NCI-H524 (cell line): ENCODE measurements around the gene HECA.
A peak's percentile ranks its signal among the peaks of the same experiment; 100 is the strongest.
"Not testable (repeated sequence)": the region's sequence is repeated elsewhere in the genome, so short reads cannot be mapped to it uniquely, and the experiment has no call there.

ENCODE experiments used
- DNase-seq, 2 experiments: peaks; one replicate each; lab custom pipeline; 2025; lab: John Stamatoyannopoulos, UW

HECA gene

DNA sequence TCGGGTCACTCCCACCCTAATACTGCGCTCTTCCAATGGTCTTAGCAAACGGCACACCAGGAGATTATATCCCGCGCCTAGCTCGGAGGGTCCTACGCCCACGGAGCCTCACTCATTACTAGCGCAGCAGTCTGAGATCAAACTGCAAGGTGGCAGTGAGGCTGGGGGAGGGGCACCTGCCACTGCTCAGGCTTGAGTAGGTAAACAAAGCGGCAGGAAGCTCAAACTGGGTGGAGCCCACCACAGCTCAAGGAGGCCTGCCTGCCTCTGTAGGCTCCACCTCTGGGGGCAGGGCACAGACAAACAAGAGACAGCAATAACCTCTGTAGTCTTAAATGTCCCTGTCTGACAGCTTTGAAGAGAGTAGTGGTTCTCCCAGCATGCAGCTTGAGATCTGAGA, 75.9 kb downstream of the HECA start:
- DNase-seq: not testable (repeated sequence)

- not testable (repeated sequence) for DNase-seq
Measured at GRCh38 chr6:139212460-139212859, 77.6 kb downstream of the HECA start.

GRCh38 chr6:139219271-139219729, 84.4 kb downstream of the HECA start:
- peak; percentile 72 to 88 for DNase-seq

GRCh38 chr6:139219746-139220145, 84.9 kb downstream of the HECA start:
- DNase-seq: no peak

DNA sequence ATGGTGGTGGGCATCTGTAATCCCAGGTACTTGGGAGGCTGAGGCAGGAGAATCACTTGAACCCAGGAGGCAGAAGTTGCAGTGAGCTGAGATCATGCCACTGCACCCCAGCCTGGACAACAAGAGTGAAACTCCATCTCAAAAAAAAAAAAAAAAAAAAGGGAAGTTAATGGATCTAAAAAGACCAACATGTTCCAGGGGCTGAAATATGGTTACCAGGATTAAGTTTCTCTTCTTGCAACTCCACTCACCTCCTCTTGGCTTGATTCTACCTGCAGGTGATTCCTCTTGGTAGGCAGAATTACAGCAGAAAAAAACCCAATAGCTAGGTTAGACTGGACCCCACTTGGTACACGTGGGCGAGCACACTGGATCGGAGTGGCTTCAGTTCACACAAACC, 93.5 kb downstream of the HECA start:
- not testable (repeated sequence) for DNase-seq
